NCI-H82 treated with DMSO at 0.1 percent for 48 hours (cell line): ENCODE results near the gene VPS41.
"Not testable (repeated sequence)": the region's sequence is repeated elsewhere in the genome, so short reads cannot be mapped to it uniquely, and the experiment has no call there.

Experiments
- DNase-seq: peaks from one replicate; lab custom pipeline; 2025; ENCODE audit not compliant: unreplicated experiment; lab: John Stamatoyannopoulos, UW

VPS41 gene

GRCh38 chr7:38908759-38909335 is at the start of gene VPS41:
Gene VPS41 (minus strand): TSS chr7:38909191. CDS start chr7:38909174, 17 bp downstream.
- peak; percentile 39 for DNase-seq

- no peak for DNase-seq
Observed at GRCh38 chr7:38955892-38956291, 46.9 kb upstream of the VPS41 start.

GRCh38 chr7:38953971-38954370 is 45.0 kb upstream of the VPS41 start:
- no peak for DNase-seq

GRCh38 chr7:38953227-38953626 is 44.2 kb upstream of the VPS41 start:
- no peak for DNase-seq

GRCh38 chr7:38951213-38951612 is 42.2 kb upstream of the VPS41 start:
- no peak for DNase-seq

GRCh38 chr7:38950309-38950708 is 41.3 kb upstream of the VPS41 start:
- no peak for DNase-seq

GRCh38 chr7:38947541-38947940 is 38.5 kb upstream of the VPS41 start:
- DNase-seq, result not testable (repeated sequence)

GRCh38 chr7:38942431-38943051 is 33.5 kb upstream of the VPS41 start:
- no peak for DNase-seq

- DNase-seq, result no peak
Observed at GRCh38 chr7:38940774-38941173, 31.8 kb upstream of the VPS41 start.

- no peak for DNase-seq
Observed at GRCh38 chr7:38938589-38938988, 29.6 kb upstream of the VPS41 start.

GRCh38 chr7:38938001-38938485 is 29.1 kb upstream of the VPS41 start:
- DNase-seq, result no peak

GRCh38 chr7:38936641-38937040 is 27.6 kb upstream of the VPS41 start:
- DNase-seq, result no peak

GRCh38 chr7:38934536-38934935 is 25.5 kb upstream of the VPS41 start:
- DNase-seq, result no peak

GRCh38 chr7:38934051-38934450 is 25.1 kb upstream of the VPS41 start:
- no peak for DNase-seq

- DNase-seq, result peak; percentile 56
Observed at GRCh38 chr7:38932509-38933168, 23.6 kb upstream of the VPS41 start.

- no peak for DNase-seq
Observed at GRCh38 chr7:38929460-38930171, 20.6 kb upstream of the VPS41 start.

- no peak for DNase-seq
Observed at GRCh38 chr7:38928506-38928905, 19.5 kb upstream of the VPS41 start.

- DNase-seq, result no peak
Observed at GRCh38 chr7:38927751-38928150, 18.8 kb upstream of the VPS41 start.

- DNase-seq, result no peak
Observed at GRCh38 chr7:38920731-38921130, 11.7 kb upstream of the VPS41 start.

GRCh38 chr7:38916396-38916795 is 7.4 kb upstream of the VPS41 start:
- DNase-seq, result no peak

- DNase-seq, result no peak
Observed at GRCh38 chr7:38909870-38910269, 879 bp upstream of the VPS41 start.

GRCh38 chr7:38907766-38908165 is 1.2 kb downstream of the VPS41 start:
- DNase-seq, result no peak
